OCI-LY7 (cell line): ENCODE data around the gene FAM151A.

Experiments
- CTCF ChIP-seq: fragments of 200-600 bp; sonication (generic); conservative IDR thresholded peaks from 2 replicates; pipeline ENCODE4 v1.5.1; 2014; ENCODE audit warnings: mild to moderate bottlenecking, antibody characterized with exemption, low read length, moderate library complexity, mixed read lengths
- EZH2phosphoT487 ChIP-seq: fragments of 200-600 bp; sonication (generic); IDR thresholded peaks from 2 replicates; pipeline ENCODE4 v1.6.1; 2018; ENCODE audit warnings: low read depth, borderline replicate concordance, mild to moderate bottlenecking, mixed run types, antibody characterized with exemption, low read length, moderate library complexity, mixed read lengths

- TF ChIP-seq CTCF: no peak
- TF ChIP-seq EZH2phosphoT487: no peak
These were observed 47.6 kb downstream of the FAM151A start for GRCh38 chr1:54575605-54576290.
